HG03571 (cell line): ENCODE data around the gene ZNF280D.
"Not testable (repeated sequence)": the region's sequence is repeated elsewhere in the genome, so short reads cannot be mapped to it uniquely, and the experiment has no call there.

Experiments used
- ATAC-seq: cut with Tn5 transposase; IDR thresholded peaks from one replicate; pipeline ENCODE4 v1.9.1; 2021; ENCODE audit not compliant: unreplicated experiment

The ZNF280D gene

GRCh38 chr15:56718560-56718959 lies 14.7 kb downstream of the ZNF280D start:
- ATAC-seq: no peak

- no peak for ATAC-seq
Observed at GRCh38 chr15:56716334-56716733, 17.0 kb downstream of the ZNF280D start.

GRCh38 chr15:56715220-56715619 lies 18.1 kb downstream of the ZNF280D start:
- no peak for ATAC-seq

- ATAC-seq: not testable (repeated sequence)
Observed at GRCh38 chr15:56709502-56709901, 23.8 kb downstream of the ZNF280D start.

GRCh38 chr15:56699743-56700142 lies 33.6 kb downstream of the ZNF280D start:
- no peak for ATAC-seq

GRCh38 chr15:56698270-56698669 lies 35.0 kb downstream of the ZNF280D start:
- ATAC-seq: no peak

- ATAC-seq: no peak
Observed at GRCh38 chr15:56693761-56694160, 39.5 kb downstream of the ZNF280D start.

- no peak for ATAC-seq
Observed at GRCh38 chr15:56690733-56691132, 42.6 kb downstream of the ZNF280D start.

GRCh38 chr15:56683908-56684307 lies 49.4 kb downstream of the ZNF280D start:
- ATAC-seq: no peak

- ATAC-seq: no peak
Observed at GRCh38 chr15:56681113-56681512, 52.2 kb downstream of the ZNF280D start.

- no peak for ATAC-seq
Observed at GRCh38 chr15:56679225-56679624, 54.1 kb downstream of the ZNF280D start.

GRCh38 chr15:56678571-56678970 lies 54.7 kb downstream of the ZNF280D start:
- no peak for ATAC-seq

GRCh38 chr15:56677271-56677670 lies 56.0 kb downstream of the ZNF280D start:
- ATAC-seq: no peak

GRCh38 chr15:56675930-56676329 lies 57.4 kb downstream of the ZNF280D start:
- no peak for ATAC-seq

- no peak for ATAC-seq
Observed at GRCh38 chr15:56674857-56675256, 58.5 kb downstream of the ZNF280D start.

GRCh38 chr15:56672721-56673120 lies 60.6 kb downstream of the ZNF280D start:
- ATAC-seq: no peak

GRCh38 chr15:56667517-56667916 lies 65.8 kb downstream of the ZNF280D start:
- ATAC-seq: no peak

- no peak for ATAC-seq
Observed at GRCh38 chr15:56660943-56661342, 72.4 kb downstream of the ZNF280D start.

- ATAC-seq: no peak
Observed at GRCh38 chr15:56659197-56659596, 74.1 kb downstream of the ZNF280D start.

- no peak for ATAC-seq
Observed at GRCh38 chr15:56654624-56655023, 78.7 kb downstream of the ZNF280D start.

GRCh38 chr15:56654216-56654615 lies 79.1 kb downstream of the ZNF280D start:
- no peak for ATAC-seq

GRCh38 chr15:56653787-56654186 lies 79.5 kb downstream of the ZNF280D start:
- no peak for ATAC-seq

- no peak for ATAC-seq
Observed at GRCh38 chr15:56653107-56653506, 80.2 kb downstream of the ZNF280D start.

GRCh38 chr15:56648311-56648710 lies 85.0 kb downstream of the ZNF280D start:
- no peak for ATAC-seq
